ENCODE data around the gene WNT6. TPM values are rescaled to one million over a fixed set of nuclear protein-coding genes. Genes with fewer than 3 reads are reported as not detected.

WNT6 gene
- total RNA-seq, 2 donors from 2014 or later = not detected

DNA sequence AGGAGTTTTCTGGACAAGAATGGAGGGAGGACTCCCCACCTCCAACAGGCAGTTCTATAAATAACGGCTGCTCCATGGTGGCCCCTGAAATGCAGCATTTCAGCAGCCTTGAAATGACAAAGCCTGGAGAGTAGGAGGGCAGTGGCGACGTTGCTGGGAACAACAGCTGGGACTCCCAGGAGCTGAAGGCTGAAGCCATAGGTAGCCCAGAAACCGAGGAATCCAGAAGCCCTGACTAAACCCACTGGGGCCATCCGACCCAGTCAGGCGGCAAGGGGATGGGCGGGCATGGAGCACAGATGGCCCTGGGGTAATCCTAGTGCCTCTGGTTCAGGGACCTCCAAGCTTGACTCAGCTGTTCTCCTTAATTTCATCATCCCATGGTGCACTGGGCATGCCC, 37.0 kb upstream of the WNT6 start:
- Mint-ChIP-seq H3K27ac (no peak overlapping the region), H3K9me3 (no peaks in the 10 kb centered on the region), H3K36me3 (no peaks in the 10 kb centered on the region), H3K4me1 (ENCODE audit: low read depth in 2 of 2) (no peaks in the 10 kb centered on the region), H3K27me3 (peaks cover 14 to 27% of the 10 kb centered on the region in 2 donors), H3K4me3 (no peak overlapping the region)
- DNase-seq (ENCODE audit: low spot score) = no peak
- ATAC-seq = no peak

DNA sequence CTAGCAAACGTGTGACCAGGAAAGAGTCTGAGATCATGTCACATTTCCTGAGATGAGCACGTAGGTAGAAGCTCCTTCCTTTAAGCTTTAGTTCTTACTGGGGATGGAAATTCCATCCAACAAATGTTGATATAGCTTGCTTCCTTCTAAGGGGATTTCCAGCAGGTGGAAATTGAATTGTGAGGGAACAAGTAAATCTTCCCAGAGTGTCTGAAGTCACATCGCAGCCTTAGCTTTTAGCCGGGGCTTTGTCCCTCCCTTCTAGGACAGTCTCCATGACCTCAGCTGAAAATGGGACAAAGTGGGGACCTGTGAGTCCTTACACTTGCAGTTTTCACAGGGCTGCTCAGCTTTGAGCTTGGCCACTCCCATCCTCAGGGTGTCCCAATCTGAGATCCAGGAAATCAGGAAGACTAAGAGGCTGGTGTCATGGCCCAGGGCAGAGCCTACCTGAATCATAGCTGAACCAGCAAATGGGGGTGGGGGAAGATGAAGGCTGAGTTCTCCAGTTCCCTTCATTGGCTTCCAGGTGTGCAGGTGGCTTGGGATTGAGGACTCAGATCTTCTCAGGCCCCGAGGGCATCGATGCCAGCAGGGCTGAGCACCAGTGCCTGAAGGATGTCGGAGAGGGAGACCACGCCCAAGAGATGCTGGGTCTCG, 36.3 kb upstream of the WNT6 start:
- no peak for DNase-seq (ENCODE audit: low spot score)
- no peak for ATAC-seq
- Mint-ChIP-seq H3K4me3 (no peak overlapping the region), H3K27ac (no peak overlapping the region), H3K4me1 (ENCODE audit: low read depth in 2 of 2) (no peaks in the 10 kb centered on the region), H3K9me3 (no peaks in the 10 kb centered on the region), H3K27me3 (peaks cover 12 to 20% of the 10 kb centered on the region in 2 donors), H3K36me3 (no peaks in the 10 kb centered on the region)

DNA sequence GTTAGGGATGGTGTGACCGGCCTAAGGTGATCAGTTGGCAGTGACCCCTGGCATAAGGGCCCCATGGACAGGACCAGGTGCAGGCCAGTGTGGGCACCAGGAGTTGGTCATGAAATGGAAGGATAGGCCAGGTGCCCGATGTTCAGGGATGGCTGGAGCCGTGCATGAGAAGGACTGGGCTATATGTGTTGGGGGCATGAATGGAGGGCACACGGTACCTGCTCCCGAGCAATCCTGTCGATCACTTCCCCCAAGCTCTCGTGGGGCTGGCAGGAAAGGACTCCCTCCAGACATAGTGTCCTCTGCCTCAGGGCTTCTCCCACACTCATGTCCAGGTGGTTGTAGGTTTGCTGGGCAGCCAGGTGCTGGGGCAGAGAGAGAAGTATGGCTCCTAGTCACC, 35.6 kb upstream of the WNT6 start:
- H3K9me3 Mint-ChIP-seq = no peaks in the 10 kb centered on the region
- no peak for DNase-seq (ENCODE audit: low spot score)
- H3K36me3 Mint-ChIP-seq = no peaks in the 10 kb centered on the region
- ATAC-seq = no peak
- no peak overlapping the region for H3K4me3 Mint-ChIP-seq
- no peaks in the 10 kb centered on the region for H3K4me1 Mint-ChIP-seq (ENCODE audit: low read depth in 2 of 2)
- H3K27me3 Mint-ChIP-seq = peaks cover 12 to 17% of the 10 kb centered on the region in 2 donors
- no peak overlapping the region for H3K27ac Mint-ChIP-seq

DNA sequence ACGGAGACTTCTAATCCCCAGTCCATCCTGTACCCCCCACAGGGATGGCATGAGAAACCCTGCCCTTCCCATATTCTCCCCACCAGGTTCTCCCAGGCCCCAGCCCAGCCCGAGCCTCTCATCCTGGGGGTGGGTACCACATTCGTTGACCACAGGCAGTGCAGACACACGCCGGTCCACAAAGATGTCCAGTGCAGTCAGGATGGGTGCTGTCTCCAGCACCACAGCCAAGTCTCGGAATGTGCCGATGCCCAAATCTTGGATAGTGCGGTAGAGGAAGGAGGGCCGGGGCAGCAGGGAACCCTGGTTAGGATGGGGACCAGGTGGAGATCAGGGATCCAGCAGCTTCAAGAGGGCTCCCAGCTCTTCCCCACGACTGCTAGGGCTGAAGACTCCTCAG, 32.8 kb upstream of the WNT6 start:
- Mint-ChIP-seq H3K36me3 (no peaks in the 10 kb centered on the region), H3K27ac (no peak overlapping the region), H3K9me3 (no peaks in the 10 kb centered on the region), H3K4me1 (ENCODE audit: low read depth in 2 of 2) (no peaks in the 10 kb centered on the region), H3K4me3 (no peak overlapping the region), H3K27me3 (peaks cover 12 to 19% of the 10 kb centered on the region in 2 donors)
- ATAC-seq = no peak
- no peak for DNase-seq (ENCODE audit: low spot score)

DNA sequence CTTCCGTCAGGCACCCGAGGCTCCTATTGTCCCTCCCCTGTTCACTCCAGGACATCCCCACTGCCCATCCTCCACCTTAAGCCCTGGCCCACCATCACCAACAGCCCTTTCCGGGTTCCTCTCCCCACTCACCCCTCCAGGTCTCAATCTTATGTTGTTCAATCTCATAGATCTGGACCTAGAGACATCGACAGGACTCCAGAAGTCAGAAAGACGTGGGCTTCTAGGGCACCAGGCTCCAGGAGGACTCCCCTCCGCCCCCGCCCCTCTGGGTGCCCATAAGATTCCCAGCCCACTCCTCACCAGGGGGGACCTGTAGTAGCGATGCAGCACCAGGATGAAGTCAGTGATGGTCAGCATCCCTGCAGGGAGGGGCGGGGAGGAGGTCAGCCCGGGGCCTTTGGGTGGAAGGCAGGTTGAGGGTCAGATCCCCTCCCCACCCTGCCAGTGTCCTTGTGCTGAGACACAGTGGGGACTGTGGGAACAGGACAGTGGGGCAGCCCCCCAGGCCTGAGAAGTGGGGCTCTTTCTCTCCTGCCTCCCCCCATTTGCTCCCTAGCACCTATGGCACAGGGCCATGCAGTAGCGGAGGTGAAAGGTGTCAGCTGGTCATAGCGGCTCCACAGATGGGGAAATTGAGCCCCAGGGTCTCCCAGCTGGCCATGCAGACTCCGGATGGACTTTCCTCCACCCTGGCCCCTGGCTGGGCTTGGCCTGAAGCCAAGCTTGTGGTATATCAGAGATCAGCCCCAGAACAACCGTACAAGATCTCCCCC, 31.7 kb upstream of the WNT6 start:
- H3K27ac Mint-ChIP-seq = no peak overlapping the region
- H3K36me3 Mint-ChIP-seq = no peaks in the 10 kb centered on the region
- H3K9me3 Mint-ChIP-seq = no peaks in the 10 kb centered on the region
- peaks cover 18 to 29% of the 10 kb centered on the region in 2 donors for H3K27me3 Mint-ChIP-seq
- DNase-seq (ENCODE audit: low spot score) = no peak
- ATAC-seq = peak in 1 of 2 donors; percentile 11
- no peaks in the 10 kb centered on the region for H3K4me1 Mint-ChIP-seq (ENCODE audit: low read depth in 2 of 2)
- no peak overlapping the region for H3K4me3 Mint-ChIP-seq

DNA sequence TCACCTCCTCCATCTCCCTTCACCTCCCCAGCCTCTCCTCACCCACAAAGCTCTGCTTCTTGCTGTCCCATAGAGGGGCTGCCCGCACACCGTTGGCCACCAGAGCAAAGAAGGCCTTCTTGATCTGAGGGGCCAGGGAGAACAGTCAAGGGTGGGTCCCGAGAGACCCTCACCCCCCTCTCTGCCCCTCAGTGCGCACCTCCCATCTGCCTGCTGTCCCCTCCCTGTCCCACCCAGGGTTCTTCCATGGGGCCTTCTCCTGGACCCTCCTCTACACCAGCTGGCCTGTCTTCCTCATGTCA, 31.2 kb upstream of the WNT6 start:
- Mint-ChIP-seq H3K27ac (no peak overlapping the region), H3K9me3 (no peaks in the 10 kb centered on the region), H3K36me3 (no peaks in the 10 kb centered on the region), H3K4me1 (ENCODE audit: low read depth in 2 of 2) (no peaks in the 10 kb centered on the region), H3K4me3 (no peak overlapping the region), H3K27me3 (peaks cover 23 to 35% of the 10 kb centered on the region in 2 donors)
- peak in 1 of 2 donors; percentile 28 for ATAC-seq
- DNase-seq (ENCODE audit: low spot score) = no peak

DNA sequence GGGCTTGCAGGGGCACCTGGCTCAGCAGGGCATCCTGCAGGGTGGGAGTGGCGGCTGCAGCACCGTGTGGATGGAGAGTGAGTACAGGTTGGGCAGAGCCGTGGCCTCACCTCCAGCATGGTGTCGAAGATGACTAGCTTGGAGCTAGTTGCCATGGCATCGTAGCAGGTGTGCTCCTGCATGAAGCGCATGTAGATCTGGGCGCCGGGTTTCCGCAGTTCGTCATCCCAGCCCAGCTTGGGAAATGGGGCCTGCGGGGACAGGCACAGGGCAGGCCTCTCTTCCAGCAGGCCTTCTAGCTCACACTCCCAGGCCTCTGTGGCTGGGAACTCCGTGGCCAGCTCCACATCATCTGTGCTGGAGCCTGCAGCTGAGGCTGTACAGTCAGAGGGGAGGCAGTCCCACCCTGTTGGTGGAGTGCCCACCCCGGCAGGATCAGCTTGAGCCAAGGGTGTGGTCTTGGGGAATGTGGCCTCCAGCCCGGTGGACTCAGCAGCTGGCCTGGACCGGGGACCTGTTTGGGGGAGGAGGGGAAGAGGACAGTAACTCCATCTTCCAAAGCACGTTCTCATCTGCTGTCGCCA, 29.6 kb upstream of the WNT6 start:
- Mint-ChIP-seq H3K27me3 (peaks cover 25 to 37% of the 10 kb centered on the region in 2 donors), H3K27ac (no peak overlapping the region), H3K4me3 (no peak overlapping the region), H3K4me1 (ENCODE audit: low read depth in 2 of 2) (no peaks in the 10 kb centered on the region), H3K36me3 (no peaks in the 10 kb centered on the region), H3K9me3 (no peaks in the 10 kb centered on the region)
- DNase-seq (ENCODE audit: low spot score) (no peak), ATAC-seq (no peak)

DNA sequence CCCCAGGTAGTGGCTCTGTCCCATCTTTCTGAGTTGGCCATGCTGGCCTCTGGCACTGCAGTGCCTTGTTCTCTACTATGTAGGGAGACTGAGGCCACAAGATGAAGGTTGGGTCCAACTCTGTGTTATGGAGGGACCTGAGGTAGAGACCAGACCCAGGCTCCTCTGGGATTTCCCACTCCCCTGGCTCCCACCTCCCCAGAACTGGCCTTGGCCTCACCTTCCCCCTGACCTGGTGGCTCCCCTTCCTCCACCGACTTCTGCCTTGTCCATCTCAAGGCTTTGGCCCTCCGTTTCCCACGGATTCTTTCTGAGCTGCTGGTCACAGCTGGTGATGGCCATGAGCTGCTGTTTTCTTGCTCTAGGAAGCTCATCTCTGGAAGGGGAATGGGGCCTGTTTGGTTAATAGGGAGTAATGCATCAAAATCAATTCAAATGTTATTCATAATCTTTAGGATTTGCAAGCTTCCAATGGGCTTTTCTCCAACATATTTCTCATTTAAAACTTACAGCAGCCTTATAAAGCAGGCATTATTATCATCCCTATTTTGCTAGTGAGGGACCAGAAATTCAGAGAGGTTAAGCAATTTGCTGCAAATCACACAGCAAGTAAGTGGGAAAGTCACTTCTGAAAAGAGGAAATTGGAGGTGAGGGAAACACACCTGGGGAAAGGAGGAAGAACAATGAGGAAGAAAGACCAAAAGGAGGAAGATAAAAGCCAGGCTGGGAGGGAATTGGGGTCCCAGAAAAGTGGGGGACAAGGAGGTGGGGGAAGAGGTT, 28.9 kb upstream of the WNT6 start:
- DNase-seq (ENCODE audit: low spot score) (no peak), ATAC-seq (no peak)
- no peaks in the 10 kb centered on the region for H3K4me1 Mint-ChIP-seq (ENCODE audit: low read depth in 2 of 2)
- no peaks in the 10 kb centered on the region for H3K9me3 Mint-ChIP-seq
- H3K27me3 Mint-ChIP-seq = peaks cover 25 to 37% of the 10 kb centered on the region in 2 donors
- no peaks in the 10 kb centered on the region for H3K36me3 Mint-ChIP-seq
- H3K4me3 Mint-ChIP-seq = no peak overlapping the region
- no peak overlapping the region for H3K27ac Mint-ChIP-seq

DNA sequence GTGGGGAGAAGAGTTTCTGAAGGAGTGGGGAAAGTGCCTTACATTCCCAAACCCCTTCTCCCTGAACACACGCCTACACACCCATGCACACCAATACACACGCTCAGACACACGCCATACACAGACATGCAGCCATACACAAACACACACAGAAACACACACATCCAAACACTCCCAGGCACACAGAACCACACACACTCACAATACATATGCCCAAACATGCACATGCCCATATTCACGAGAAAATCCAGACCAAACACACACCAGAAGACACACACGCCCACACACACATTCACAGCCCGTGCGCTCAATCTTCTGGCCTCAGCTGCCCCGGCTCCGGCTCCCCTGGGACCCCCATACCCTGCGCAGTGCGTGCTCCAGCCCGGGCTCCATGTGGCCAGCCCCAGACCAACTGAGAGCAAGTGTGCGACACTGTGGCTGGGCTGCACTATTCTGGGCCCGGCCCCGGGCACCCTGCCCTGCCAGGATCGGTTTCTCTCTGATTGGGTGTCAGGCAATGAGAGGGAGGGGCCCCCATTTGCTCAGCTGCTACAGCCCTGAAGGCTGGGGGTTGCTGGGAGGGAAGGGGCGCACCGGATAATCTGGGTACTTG, 28.1 kb upstream of the WNT6 start, which contains the start of gene PRKAG3:
PRKAG3 (minus strand) TSS at position 426 of the 613 bp plus-strand sequence.
- Mint-ChIP-seq H3K36me3 (no peaks in the 10 kb centered on the region), H3K4me3 (no peak within 1 kb of the TSS), H3K27ac (no peak within 1 kb of the TSS), H3K9me3 (no peaks in the 10 kb centered on the region), H3K4me1 (ENCODE audit: low read depth in 2 of 2) (no peaks in the 10 kb centered on the region), H3K27me3 (peaks cover 23 to 36% of the 10 kb centered on the region in 2 donors)
- no peak for DNase-seq (ENCODE audit: low spot score)
- no peak for ATAC-seq

DNA sequence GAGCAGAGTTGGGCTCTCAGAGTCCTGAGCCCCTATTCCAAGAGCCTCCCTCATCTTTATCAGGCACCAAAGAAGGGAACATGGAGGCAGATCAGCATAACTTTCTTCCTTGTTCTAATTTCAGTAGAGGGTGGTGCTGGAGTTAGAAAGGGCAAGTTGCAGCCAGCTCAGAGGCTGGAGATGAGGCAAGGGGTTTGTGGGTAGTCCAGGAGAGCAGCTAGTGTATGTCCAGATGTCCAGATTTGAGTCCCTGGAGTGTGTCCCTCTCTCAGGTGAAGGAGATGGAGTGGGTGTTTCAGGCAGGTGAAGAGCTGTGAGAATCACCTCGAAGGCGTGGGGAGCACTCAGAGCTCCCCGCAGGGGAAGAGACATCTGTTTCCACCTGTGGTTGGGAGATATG, 27.5 kb upstream of the WNT6 start:
- Mint-ChIP-seq H3K27ac (no peak overlapping the region), H3K4me1 (ENCODE audit: low read depth in 2 of 2) (no peaks in the 10 kb centered on the region), H3K4me3 (no peak overlapping the region), H3K27me3 (peaks cover 23 to 37% of the 10 kb centered on the region in 2 donors), H3K36me3 (no peaks in the 10 kb centered on the region), H3K9me3 (no peaks in the 10 kb centered on the region)
- no peak for DNase-seq (ENCODE audit: low spot score)
- ATAC-seq = no peak

DNA sequence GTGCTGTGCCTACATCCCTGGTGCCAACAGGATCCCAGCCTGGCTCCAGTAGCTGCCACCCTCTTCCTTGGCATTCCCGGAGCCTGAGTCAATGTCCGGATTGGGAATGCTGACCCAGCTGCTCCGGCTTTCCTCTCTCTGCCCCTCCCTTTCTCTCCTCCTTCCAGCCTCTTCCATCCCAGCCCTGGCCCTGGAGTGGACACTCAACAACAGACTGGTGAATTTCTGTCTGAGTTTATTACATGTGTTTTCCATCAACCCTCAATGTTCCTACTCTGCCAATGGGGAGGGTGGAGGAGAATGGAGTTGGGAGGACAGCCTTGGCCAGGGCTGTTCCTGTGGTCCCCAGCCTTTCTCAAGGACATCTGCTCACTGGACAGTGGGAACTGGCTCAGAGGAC, 27.1 kb upstream of the WNT6 start:
- H3K9me3 Mint-ChIP-seq = no peaks in the 10 kb centered on the region
- no peak overlapping the region for H3K27ac Mint-ChIP-seq
- H3K4me1 Mint-ChIP-seq (ENCODE audit: low read depth in 2 of 2) = no peaks in the 10 kb centered on the region
- H3K4me3 Mint-ChIP-seq = no peak overlapping the region
- H3K27me3 Mint-ChIP-seq = peaks cover 27 to 41% of the 10 kb centered on the region in 2 donors
- ATAC-seq (no peak), DNase-seq (ENCODE audit: low spot score) (no peak)
- no peaks in the 10 kb centered on the region for H3K36me3 Mint-ChIP-seq

DNA sequence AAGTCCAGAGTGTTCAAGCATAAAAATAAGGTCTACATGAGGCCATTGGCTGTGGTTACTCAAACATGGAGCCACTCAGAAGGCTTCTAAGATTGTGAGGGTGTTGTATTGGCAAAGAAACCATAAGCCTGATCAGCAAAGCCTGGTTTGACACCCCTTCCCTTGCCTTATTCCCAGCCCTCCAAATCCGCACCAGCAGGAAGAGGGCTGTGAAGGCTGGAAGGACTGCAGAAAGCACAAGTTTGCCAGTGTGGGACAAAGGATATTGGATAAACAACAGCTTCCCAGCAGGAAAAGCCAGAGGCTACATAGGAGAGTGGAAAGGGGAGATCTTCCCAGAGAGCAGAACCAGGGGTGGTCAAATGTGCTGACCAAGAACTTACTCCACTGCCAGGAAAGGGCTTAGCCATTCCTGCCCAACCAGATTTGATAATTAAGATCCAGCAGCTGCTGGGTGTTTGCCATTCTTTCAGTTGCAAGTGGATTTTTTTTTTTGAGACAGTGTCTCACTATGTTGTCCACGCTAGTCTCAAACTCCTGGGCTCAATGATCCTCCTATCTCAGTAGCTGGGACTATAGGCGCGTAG, 26.5 kb upstream of the WNT6 start:
- Mint-ChIP-seq H3K9me3 (no peaks in the 10 kb centered on the region), H3K4me1 (ENCODE audit: low read depth in 2 of 2) (no peaks in the 10 kb centered on the region), H3K27me3 (peaks cover 32 to 47% of the 10 kb centered on the region in 2 donors), H3K4me3 (no peak overlapping the region), H3K27ac (no peak overlapping the region), H3K36me3 (no peaks in the 10 kb centered on the region)
- ATAC-seq (no peak), DNase-seq (ENCODE audit: low spot score) (no peak)

DNA sequence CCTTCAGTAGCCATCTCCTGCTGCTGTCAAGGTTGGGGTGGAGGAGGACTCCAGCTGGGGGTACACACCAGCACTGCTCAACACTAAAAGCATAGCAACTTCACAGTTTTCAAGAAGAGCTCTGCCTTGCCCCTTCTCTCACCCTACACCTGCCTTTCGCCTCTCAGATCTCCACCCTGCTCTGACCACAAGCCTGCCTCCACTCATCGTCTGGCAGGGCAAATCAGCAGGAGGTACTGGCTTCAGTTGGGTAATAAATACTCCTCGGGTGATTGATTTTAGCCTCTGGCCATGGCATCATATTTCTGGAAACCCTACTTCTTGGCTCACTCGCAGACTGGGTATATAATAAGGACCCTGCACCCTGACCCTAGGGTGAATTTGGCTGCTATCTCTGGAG, 24.9 kb upstream of the WNT6 start:
- no peaks in the 10 kb centered on the region for H3K36me3 Mint-ChIP-seq
- H3K27me3 Mint-ChIP-seq = peaks cover 39 to 60% of the 10 kb centered on the region in 2 donors
- H3K4me3 Mint-ChIP-seq = no peak overlapping the region
- ATAC-seq (no peak), DNase-seq (ENCODE audit: low spot score) (no peak)
- H3K9me3 Mint-ChIP-seq = no peaks in the 10 kb centered on the region
- H3K4me1 Mint-ChIP-seq (ENCODE audit: low read depth in 2 of 2) = no peaks in the 10 kb centered on the region
- no peak overlapping the region for H3K27ac Mint-ChIP-seq

All from natural killer cell treated with Interleukin-12 subunit alpha and Interleukin-12 subunit beta and Interleukin-15 and Interleukin-18, amount 100 ng/mL, for 72 hours (primary cell).